Activated CD4-positive, CD25-positive, alpha-beta regulatory T cell treated with anti-CD3 and anti-CD28 coated beads, Interleukin-2, amount 50 U/mL, for 16 hours (primary cell): Measurements from ENCODE around the gene CCR1.

Experiments used
- DNase-seq: peaks from one replicate; pipeline ENCODE4 v3.0.0-alpha.2; 2020; ENCODE audit warnings: low read depth, low spot score

Gene CCR1

GRCh38 chr3:46208167-46208704, at the start of gene CCR1:
Gene CCR1 (minus strand): TSS chr3:46208313. CDS start chr3:46204313, 4,000 bp downstream.
- DNase-seq = no peak

DNA sequence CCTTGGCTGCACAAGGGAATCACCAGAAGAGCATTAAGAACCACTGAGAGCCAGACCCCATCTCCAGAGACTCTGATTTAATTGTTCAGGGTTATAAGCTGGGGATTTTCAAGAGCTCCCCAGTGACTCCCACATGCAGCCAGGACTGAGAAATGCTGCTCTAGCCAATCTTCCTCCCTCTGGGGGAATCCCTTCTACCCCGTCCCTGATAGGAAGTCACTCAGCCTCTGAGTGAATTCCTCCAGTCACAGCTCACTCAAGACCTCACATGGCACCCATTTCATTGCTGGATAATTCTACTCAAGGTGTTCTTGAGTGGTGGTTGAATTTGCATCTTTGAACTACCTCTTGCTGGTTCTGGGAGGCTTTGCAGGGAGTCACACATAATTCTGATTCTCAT, 44.9 kb upstream of the CCR1 start:
- DNase-seq = no peak

DNA sequence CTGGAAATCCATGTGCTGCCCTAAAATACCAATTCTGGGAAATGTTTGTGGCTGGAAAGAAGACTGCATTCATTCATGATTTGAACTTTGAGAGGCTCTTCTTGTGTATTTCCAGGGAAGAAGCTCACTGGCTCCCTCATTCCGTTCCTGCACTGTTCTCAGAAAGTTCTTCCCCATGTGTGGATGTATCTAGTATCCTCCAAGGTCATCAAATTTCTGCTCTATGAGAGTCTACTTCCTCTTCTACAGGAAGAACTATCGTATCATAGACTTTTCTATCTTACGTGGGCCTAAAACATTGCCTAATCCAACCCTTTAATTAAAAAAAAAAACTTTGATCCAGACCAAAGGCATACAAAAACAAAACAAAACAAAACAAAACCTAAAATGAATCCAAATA, 37.0 kb upstream of the CCR1 start:
- no peak for DNase-seq

DNA sequence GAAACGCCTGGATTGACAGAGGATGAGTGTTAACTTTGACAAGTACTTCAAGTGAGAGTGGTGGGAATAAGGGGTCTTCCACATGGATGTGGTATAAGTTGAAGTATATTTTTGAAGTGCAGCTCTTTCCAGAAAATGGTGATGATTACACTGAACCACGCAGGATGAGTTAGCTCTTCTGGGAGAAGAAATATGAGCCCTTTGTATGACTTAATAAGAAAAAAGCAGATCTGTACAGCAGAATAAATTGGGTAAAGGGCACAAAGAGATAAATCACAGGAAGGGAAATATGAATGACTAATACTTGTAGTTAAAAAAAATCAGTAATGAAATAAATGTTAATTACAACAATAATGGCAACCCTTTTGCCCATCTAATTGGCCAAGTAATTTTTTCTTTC, 35.4 kb upstream of the CCR1 start:
- DNase-seq = no peak

DNA sequence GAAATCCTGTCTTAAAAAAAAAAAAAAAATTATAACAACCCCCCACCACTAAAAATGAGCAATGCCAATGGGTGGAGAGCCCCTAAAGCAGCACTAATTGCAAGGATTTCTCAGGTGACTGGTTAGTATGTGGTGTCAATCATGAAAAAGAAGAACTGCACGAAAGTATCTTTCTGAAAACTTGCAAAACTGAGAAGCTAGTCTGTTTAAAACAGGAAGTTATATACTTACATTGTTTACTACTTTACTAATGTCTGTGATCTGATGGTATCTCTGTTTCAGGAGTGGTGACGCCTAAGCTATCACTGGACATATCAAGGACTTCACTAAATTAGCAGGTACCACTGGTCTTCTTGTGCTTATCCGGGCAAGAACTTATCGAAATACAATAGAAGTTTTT, 34.0 kb upstream of the CCR1 start, which contains the start of gene CCR3:
Gene CCR3 (plus strand): TSS at position 341 of the 400 bp plus-strand sequence. CDS start 22,699 bp downstream, outside the sequence.
- no peak for DNase-seq

DNA sequence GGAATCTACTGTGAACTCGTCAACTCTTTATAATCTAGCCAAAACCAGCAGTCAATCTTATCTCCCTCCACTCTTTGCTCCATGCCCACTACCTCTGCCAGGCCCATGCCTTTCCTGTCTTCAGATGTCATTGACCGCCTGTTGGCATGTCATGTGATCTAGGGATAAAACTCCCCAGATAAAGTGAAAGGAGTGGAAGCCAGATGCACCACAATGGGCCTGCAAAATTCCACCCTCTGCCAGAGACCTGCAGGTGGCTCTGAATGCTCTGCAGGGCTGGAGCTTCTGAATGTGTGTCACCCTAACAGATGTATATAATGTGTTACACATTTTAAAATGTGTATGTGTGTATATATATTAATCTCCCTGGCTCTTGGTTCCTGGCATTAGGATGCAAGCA, 31.8 kb upstream of the CCR1 start:
- DNase-seq = no peak

DNA sequence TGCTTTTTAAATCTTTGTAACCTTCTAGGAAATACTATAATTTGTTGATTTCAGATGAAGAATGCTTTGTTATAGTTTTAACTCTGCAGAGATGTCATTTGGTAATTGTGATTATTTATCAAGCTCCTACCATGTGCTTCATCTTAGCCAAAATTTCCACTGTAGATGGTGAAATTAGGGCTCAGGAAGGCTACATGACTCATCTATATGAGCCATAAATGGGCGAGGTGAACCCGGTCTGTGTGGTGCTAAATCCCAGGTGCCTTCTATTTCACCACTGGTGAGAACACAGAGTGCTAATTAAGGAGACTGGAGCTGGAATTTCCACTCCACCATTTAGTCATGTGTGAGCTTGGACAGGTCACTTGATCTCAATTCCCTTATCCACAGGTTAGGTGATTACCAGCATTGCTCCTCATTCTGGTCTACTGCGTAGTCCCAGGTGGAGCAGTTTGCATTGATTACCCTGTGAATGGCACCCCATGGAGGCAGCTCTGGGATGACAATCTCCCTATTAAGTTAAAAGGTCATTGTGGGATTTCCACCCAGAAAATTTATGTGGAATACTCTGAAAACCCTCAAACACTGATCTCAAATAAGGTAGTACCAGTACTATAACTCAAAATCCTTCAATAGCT, 31.3 kb upstream of the CCR1 start:
- DNase-seq = no peak

DNA sequence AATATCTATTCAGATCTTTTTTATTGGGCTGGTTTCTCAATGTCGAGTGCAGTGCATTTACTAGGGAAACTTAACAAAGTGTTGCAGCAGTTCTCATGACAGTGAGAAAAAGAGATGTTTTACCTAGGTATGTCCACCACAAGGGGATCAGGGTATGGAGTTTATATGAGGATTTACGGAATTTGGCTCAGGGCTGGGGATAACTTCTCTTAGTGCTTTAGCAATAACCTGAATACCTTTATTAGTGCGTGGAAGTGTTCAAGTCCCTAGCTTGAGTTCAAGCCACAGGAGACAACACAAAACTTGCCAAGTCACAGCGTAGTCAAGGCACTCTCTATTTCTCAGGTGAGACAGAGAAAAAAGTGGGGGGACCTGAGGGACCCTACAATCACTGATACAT, 30.3 kb upstream of the CCR1 start:
- DNase-seq = no peak

DNA sequence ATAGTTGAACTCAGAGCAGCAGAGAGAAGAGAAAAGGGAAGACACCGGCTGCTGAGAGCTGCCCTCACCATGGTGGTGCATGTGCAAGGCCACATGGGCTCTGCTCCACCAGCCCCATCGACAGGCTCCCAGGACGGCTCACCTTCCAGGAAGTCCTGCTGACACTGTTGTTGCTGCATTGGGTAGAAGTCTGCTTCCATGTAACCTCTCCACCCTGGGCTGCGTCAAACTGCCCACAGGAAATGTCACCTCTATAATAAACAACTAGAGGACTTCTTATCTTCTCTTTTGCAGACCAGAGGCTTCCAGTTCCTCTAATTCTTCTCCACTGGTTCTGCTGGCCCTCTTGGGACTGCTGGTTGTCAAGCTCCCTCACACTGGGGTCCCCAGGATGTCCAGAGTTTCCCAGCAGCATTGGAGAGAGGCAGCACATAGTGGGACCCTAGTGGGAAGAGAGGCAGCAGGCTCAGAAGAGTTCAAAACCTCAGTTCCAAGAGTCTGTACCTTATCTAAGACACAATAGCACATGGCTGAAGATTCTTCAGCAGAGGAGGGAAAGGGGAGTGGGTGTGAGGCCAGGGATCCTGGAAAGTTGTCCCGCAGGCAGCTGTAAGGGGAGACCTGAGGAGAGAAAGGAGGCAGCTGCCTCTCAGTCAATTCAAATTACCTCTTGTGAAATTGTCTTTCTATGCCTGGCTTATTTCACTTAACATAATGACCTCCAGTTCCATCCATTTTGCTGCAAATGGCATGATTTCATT, 28.4 kb upstream of the CCR1 start:
- no peak for DNase-seq

GRCh38 chr3:46235425-46235824, 27.3 kb upstream of the CCR1 start:
- DNase-seq = no peak

DNA sequence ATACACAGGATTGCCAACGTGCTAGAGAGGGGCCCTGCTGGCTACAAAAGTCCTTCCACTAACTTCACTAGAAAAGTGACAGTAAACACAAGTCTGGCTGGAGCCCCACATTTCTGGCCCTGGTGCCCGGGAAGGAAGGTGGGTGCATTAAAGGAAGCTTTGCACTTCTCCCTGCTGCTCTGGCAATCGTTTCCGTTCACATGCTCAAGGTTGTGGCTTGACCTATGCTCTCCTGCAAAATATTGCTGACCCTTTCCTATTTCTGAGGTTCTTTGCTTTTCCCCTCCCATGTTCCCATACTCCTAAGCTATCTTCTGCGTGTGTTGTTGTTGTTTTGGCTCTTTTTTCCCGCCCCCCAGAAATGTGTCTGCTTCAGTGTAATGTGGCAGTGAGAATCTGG, 25.1 kb upstream of the CCR1 start:
- DNase-seq = no peak

- DNase-seq = no peak
Measured at GRCh38 chr3:46231323-46231722, 23.2 kb upstream of the CCR1 start.

DNA sequence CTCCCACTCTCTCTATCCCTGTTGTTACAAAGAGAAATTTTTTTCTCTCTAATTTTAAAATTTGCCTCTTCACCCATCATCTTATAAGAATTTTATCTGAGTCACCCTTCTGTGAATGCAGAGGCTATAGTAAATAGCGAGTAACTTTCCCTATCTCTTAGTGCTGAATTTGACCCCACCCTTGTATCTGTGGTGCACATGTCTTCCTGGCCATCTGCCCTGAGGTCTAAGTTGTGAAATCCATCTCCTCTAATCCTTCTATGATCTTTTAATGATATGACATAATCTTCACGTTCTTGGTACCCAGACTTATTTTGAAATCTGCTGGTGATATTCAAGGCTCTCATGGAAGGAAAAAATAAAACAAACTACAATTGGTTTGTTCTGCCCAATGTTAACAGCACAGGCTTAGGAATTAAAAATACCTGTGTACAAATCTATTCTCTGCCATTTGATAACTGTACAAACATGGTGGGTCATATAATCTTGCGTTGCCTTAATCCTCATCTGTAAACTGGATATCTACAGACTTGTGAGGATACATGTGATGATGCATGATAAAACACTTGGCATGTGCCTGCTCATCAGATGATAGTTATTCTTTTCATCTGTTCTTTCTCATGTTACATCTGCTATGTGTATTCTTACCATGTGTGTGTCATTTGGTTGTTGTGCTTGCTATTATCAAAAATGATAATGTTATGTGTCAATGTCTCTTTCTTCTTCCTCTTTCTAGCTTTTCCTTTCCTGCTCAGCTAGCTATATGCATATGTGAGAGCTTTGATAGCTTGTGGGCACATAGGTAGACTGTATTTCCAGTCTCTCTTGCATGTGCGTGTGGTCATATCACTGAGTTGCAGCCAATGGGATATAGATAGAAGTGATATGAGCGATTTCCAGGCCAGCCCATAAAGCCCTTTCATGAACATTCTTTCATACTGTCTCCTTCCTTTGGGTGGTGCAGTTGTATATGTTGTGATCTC, 20.4 kb upstream of the CCR1 start:
- no peak for DNase-seq

- no peak for DNase-seq
Measured at GRCh38 chr3:46222435-46223161, 14.5 kb upstream of the CCR1 start.

GRCh38 chr3:46221938-46222337, 13.8 kb upstream of the CCR1 start:
- no peak for DNase-seq

DNA sequence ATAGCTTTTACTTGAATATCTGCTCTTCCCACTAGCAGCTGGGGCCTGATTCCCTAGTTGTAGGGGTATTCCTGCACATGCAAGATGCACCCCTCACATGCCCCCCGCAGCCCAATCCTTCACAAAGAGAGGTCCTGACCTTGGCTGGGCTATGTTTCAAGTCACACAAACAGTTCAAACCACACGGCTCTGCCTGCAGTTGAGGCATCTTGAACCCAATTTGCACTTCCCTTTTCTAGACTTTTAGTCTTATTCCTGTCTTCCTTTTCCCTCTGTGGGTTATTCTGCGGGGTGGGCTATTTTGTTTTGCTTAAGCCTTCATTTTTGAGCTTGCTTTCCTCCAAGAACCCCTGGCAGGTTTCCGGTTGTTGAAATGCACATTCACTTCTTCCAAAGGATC, 13.3 kb upstream of the CCR1 start:
- no peak for DNase-seq

DNA sequence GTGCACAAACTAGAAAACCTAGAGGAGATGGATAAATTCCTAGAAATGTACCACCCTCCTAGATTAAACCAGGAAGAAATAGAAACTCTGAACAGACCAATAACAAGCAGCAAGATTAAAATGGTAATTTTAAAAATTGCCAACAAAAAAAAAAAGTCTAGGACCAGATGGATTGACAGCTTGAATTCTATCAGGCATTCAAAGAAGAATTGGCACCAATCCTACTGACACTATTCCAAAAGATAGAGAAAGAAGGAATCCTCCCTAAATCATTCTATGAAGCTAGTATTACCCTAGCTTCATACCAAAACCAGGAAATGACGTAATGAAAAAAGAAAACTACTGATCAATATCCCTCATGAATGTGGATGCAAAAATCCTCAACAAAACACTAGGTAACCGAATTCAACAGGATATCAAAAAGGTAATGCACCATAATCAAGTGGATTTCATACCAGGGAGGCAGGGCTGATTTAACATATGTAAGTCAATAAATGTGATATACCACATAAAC, 10.1 kb upstream of the CCR1 start:
- DNase-seq = no peak

DNA sequence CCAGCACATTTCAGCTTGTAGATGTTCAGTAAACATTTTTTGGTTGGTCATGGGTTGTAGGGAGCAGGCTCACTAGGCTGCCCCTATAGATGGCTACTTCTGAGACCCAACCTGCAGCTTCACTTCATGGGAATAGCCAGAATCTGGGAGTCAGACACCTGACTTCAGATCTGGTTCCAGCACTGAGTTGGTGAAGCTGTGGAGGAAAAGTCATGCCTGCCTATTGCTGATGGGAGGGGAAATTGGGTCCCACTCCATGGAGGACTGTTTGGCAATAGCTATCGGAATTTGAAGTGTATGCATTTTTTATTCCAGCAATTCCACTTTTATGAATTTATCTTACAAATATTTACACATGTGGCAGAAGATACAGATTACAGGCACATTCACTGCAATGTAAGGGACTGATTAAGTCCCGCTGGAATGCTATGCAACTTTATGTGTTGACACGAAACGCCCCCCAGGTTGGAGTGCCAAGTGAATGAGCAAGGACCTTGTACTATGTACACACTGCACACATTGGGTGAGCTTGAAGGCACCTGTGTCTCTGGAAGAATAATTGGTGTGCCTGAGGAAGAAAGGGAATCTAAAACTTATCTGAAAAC, 7.8 kb upstream of the CCR1 start:
- DNase-seq = no peak

GRCh38 chr3:46214751-46215352, 6.7 kb upstream of the CCR1 start:
- DNase-seq = no peak

DNA sequence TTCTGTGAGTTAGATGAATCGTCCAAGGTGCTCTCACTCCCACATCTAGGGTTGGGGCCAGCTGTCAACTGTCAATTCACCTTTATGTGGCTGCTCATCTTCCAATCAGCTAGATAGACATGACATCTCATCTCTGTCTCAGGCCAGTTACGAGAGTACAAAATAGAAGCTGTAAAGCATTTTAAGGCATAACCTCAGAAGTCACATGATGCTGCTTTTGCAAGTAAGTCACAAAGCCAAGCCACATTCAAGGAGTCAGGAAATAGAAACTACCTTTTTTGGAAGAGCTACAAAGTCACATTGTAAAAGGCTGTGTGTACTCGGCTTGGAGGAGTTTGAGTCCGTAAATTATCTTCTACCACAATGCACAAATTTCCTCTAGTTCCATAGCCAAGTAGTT, 5.1 kb upstream of the CCR1 start:
- DNase-seq = no peak
